OCI-LY3 (cell line): ENCODE measurements around the gene SPDEF.

Source experiments
- CTCF ChIP-seq: fragments of 200-600, 300-600 bp; sonication (generic); IDR thresholded peaks from 2 replicates; pipeline ENCODE4 v1.5.1; 2014; ENCODE audit warnings: antibody characterized with exemption, low read length, low read depth
- EZH2phosphoT487 ChIP-seq: fragments of 200-600 bp; shearing (Covaris generic); IDR thresholded peaks from 2 replicates; pipeline ENCODE4 v1.6.1; 2018; ENCODE audit warnings: antibody characterized with exemption, mixed run types, low read depth

- TF ChIP-seq EZH2phosphoT487 (no peak), CTCF (no peak)
Measured at GRCh38 chr6:34544052-34544604, 12.0 kb downstream of the SPDEF start.
